Measurements from ENCODE around the gene ILDR1. TPM values are rescaled to one million over a fixed set of nuclear protein-coding genes. Genes with fewer than 3 reads are reported as not detected.

ILDR1 gene
- total RNA-seq (1 to 10 TPM in 6 of 9 donors, under 1 TPM in 2, not detected in 1; 0.44 to 5.6 (median 2.6) TPM), polyA plus RNA-seq (under 1 TPM; 0.32 to 0.62 (median 0.34) TPM)
- long read RNA-seq, donor 1 = 0 reads
- long read RNA-seq, donor 2 = 0 reads
- long read RNA-seq, donor 3 = 0 reads
- long read RNA-seq, donor 4, partial matches to known transcripts = 1 of 3 reads
- long read RNA-seq, donor 4, other reads (novel, unspliced or antisense) = 0 of 3 reads
- long read RNA-seq, donor 5, transcript ILDR1-202 (8 exons, 2,855 nt) = major isoform, 20 of 24 reads
- long read RNA-seq, donor 5, partial matches to known transcripts = 2 of 24 reads
- long read RNA-seq, donor 5, other reads (novel, unspliced or antisense) = 1 of 24 reads
- long read RNA-seq, donor 6 = 0 reads
- long read RNA-seq, donor 7 = 0 reads
- long read RNA-seq, donor 8 = 0 reads
- long read RNA-seq, donor 9 = 0 reads
- long read RNA-seq, donor 10 = 0 reads

DNA sequence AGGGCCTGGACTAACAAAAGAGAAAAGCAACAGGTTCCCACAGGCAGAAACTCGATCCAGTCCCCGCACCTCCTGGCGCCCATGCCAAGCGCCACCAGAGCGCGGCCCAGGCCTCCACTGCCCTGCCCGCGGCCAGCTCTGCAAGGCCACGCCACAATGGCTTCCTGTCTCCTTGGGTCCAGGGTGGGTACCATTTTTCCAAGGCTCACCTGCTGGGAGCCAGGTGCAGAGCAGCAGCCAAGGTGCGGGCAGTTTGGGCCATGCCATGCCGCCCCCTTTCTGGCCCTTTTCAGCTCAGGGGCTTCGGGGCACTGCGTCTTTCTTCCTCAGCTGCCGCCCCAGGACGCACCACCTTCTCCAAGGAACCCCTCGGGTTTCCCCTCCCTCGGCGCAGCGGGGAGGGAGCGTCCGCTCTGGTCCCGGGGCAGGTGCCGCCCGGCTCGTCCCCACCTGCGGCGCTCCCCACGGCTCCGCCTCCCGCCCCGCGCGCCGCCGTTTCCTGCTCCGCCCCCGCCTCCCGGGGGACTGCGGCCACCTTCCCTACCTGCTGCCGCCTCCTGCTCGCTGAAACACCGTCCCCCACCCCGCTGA, at the start of gene ILDR1:
Gene ILDR1, minus strand, starts transcription at position 437 of the 591 bp plus-strand sequence. Its CDS starts 170 bp downstream, at position 267.
- H3K4me1 ChIP-seq (replicated peaks in 1 of 2) = no peaks in the 10 kb centered on the region
- no peak for DNase-seq
- TF ChIP-seq, protein P1, sequence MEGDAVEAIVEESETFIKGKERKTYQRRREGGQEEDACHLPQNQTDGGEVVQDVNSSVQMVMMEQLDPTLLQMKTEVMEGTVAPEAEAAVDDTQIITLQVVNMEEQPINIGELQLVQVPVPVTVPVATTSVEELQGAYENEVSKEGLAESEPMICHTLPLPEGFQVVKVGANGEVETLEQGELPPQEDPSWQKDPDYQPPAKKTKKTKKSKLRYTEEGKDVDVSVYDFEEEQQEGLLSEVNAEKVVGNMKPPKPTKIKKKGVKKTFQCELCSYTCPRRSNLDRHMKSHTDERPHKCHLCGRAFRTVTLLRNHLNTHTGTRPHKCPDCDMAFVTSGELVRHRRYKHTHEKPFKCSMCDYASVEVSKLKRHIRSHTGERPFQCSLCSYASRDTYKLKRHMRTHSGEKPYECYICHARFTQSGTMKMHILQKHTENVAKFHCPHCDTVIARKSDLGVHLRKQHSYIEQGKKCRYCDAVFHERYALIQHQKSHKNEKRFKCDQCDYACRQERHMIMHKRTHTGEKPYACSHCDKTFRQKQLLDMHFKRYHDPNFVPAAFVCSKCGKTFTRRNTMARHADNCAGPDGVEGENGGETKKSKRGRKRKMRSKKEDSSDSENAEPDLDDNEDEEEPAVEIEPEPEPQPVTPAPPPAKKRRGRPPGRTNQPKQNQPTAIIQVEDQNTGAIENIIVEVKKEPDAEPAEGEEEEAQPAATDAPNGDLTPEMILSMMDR (IDR thresholded peaks at IDR 0.05) = no peak
- no peak for TF ChIP-seq POLR2A (IDR thresholded peaks at IDR 0.05)
- no peak within 1 kb of the TSS for H3K27ac ChIP-seq
- no peaks in the 10 kb centered on the region for H3K9me3 ChIP-seq (replicated peaks in 1 of 3)
- 4 to 15% (median 12%) methylated on average over 14 to 43 of the region's 43 CpGs for WGBS, 4 donors
- peak within 1 kb of the TSS in 2 of 4 donors; percentile 31 to 51 for H3K4me3 ChIP-seq
- intact Hi-C loops (cut with DNase I) = no loop called here
- peaks cover 8% of the 10 kb centered on the region for H3K27me3 ChIP-seq
- H3K36me3 ChIP-seq (replicated peaks in 1 of 2) = no peaks in the 10 kb centered on the region

DNA sequence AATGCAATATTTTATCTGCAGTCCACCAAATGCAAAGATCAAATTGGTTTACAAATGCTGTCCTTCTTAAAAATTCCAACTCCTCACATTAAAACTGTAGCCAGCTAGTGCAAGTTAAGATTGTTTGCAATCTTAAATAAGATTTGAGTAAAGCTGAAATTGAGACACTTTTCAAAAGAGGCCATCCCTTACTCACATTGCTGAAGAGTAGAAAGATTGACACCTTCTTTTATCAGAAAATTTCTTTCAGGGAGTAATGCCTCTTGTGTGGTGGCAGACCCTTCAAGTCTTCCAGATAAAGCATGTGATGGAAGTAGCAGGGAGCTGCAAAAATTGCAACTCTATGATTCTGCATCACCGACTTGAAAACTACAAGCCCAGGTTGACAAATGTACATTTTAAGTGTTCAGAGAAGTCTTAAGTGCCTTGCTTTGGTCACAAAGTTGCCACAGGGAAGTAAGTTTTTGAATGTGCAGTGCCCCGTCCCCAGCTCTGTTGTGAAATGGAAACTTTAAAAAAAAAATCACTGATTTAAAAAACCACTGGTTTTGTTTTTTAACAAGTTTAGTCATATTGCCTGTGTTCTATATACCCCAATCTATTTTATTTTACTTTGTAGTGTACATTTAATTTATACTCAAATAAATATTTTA, 45.7 kb upstream of the ILDR1 start:
- Histone ChIP-seq H3K27me3 (no peaks in the 10 kb centered on the region), H3K36me3 (replicated peaks in 1 of 2) (no peaks in the 10 kb centered on the region), H3K27ac (peak overlapping the region in 1 of 5 donors; percentile 53), H3K4me1 (replicated peaks in 1 of 2) (peaks cover 6 to 9% of the 10 kb centered on the region in 2 donors), H3K4me3 (no peak overlapping the region), H3K9me3 (replicated peaks in 1 of 3) (no peaks in the 10 kb centered on the region)
- WGBS, 4 donors = 66 to 78% (median 74%) methylated on average over 2 of the region's 2 CpGs
- TF ChIP-seq, protein P1 (IDR thresholded peaks at IDR 0.05) = no peak
- TF ChIP-seq POLR2A (IDR thresholded peaks at IDR 0.05) = no peak
- intact Hi-C loops (cut with DNase I) = no loop called here
- DNase-seq = no peak

DNA sequence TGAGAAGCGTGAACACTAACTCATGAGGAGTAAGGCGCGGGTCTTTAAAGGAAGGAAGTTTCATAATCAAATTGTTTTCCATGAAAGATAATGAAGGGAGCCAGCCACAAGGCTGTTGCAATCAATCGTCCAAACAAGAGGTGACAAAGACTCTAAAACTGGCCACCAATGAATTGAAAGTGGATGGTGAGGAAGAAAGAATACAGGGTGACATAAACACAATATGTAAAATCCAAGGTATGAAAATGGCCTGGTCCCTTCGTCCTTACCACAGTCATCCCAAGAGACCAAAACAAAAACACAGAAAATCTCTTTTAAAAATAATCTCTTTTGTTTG, 45.1 kb upstream of the ILDR1 start:
- Histone ChIP-seq H3K27ac (peak overlapping the region in 1 of 5 donors; percentile 65), H3K27me3 (no peaks in the 10 kb centered on the region), H3K4me1 (replicated peaks in 1 of 2) (peaks cover 6 to 9% of the 10 kb centered on the region in 2 donors), H3K9me3 (replicated peaks in 1 of 3) (no peaks in the 10 kb centered on the region), H3K36me3 (replicated peaks in 1 of 2) (no peaks in the 10 kb centered on the region), H3K4me3 (no peak overlapping the region)
- TF ChIP-seq, protein P1 (IDR thresholded peaks at IDR 0.05) = no peak
- no peak for TF ChIP-seq POLR2A (IDR thresholded peaks at IDR 0.05)
- DNase-seq = no peak
- 48 to 61% (median 57%) methylated on average over 5 of the region's 5 CpGs for WGBS, 4 donors
- intact Hi-C loops (cut with DNase I) = no loop called here

All from adrenal gland (tissue), 19 donors.